GM18951 (cell line): ENCODE measurements around the gene IGFBPL1.
"Not testable (repeated sequence)": the region's sequence is repeated elsewhere in the genome, so short reads cannot be mapped to it uniquely, and the experiment has no call there.

ENCODE experiments used
- POLR2A ChIP-seq: IDR thresholded peaks from 4 replicates; pipeline ENCODE4 v1.6.1; 2011; ENCODE audit warnings: mild to moderate bottlenecking; ENCODE audit not compliant: insufficient read length, insufficient read depth; ENCODE audit errors: extremely low read depth
- in situ Hi-C: fragments of 300-500 bp; cut with MboI; formaldehyde crosslinking; loops from one replicate; pipeline ENCODE4 v1.12.0; 2022; ENCODE audit warnings: low sequenced_read_pairs, mixed read lengths, inconsistent platforms; ENCODE audit not compliant: unreplicated experiment

Gene IGFBPL1

GRCh38 chr9:38387751-38388150 lies 36.5 kb downstream of the IGFBPL1 start:
- in situ Hi-C loops = no loop called here
- no peak for TF ChIP-seq POLR2A

DNA sequence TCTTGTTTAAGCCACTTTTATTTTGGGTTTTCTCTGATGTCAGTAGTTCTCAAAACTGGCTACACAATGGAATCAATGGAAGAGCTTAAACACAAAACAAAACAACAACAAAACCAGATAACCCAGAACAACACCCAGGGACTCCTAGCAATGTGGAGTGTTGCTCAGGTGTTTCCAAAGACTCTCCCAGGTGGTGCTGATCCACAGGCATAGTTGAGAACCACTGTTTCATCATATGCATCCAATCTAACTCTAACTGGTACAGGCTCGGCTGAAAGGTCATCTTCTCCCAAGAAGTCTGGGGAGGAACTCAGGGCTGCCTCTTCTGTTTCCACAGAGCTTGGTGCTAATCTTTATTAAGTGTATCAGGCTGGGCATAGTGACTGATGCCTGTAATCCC lies 37.2 kb downstream of the IGFBPL1 start:
- in situ Hi-C loops = no loop called here
- no peak for TF ChIP-seq POLR2A

- TF ChIP-seq POLR2A = no peak
Measured at GRCh38 chr9:38386319-38386895, 37.8 kb downstream of the IGFBPL1 start.

GRCh38 chr9:38385896-38386295 lies 38.4 kb downstream of the IGFBPL1 start:
- no peak for TF ChIP-seq POLR2A
- in situ Hi-C loops = no loop called here

More at GRCh38 chr9:38386319-38386895, 37.8 kb downstream of the IGFBPL1 start:
- in situ Hi-C loops = no loop called here

- in situ Hi-C loops = no loop called here
- TF ChIP-seq POLR2A = no peak
Measured at GRCh38 chr9:38384990-38385848, 39.0 kb downstream of the IGFBPL1 start.

- TF ChIP-seq POLR2A = no peak
- in situ Hi-C loops = no loop called here
Measured at GRCh38 chr9:38382141-38382540, 42.1 kb downstream of the IGFBPL1 start.

- in situ Hi-C loops = no loop called here
- no peak for TF ChIP-seq POLR2A
Measured at GRCh38 chr9:38380872-38381534, 43.3 kb downstream of the IGFBPL1 start.

DNA sequence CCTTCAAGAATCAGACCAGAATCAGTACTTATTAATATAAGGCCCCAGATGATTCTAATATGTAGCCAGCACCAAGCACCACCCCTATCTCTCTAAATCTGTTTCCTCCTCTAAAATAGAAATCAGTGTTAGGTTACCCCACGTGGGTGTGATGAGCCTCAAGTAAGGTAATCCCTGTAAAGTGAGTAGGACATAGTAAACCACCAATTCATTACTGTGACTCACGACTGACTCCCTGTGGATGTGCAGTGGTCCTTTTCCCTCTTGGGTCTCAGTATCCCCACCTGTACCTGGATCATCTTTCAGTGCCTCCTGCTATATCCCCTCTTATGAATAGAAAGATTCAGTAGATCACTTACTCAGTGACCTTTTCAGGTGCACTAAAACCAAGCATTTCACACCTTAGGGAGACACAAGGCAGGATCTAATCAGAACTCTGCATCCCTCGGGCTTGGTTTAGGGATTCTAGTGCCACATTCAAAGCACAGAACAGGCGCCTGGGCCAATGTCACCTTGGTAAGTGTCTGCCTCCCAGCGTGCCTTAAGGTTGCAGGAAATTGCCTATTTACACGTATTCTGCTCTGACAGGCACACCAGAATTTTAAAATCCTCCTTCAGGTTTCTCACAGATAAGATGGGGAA lies 43.9 kb downstream of the IGFBPL1 start:
- in situ Hi-C loops = no loop called here
- no peak for TF ChIP-seq POLR2A

- in situ Hi-C loops = not testable (repeated sequence)
Measured at GRCh38 chr9:38377336-38378083, 46.7 kb downstream of the IGFBPL1 start.

- no peak for TF ChIP-seq POLR2A
- in situ Hi-C loops = no loop called here
Measured at GRCh38 chr9:38376021-38376670, 48.1 kb downstream of the IGFBPL1 start.

- in situ Hi-C loops = no loop called here
- no peak for TF ChIP-seq POLR2A
Measured at GRCh38 chr9:38375572-38375963, 48.7 kb downstream of the IGFBPL1 start.

DNA sequence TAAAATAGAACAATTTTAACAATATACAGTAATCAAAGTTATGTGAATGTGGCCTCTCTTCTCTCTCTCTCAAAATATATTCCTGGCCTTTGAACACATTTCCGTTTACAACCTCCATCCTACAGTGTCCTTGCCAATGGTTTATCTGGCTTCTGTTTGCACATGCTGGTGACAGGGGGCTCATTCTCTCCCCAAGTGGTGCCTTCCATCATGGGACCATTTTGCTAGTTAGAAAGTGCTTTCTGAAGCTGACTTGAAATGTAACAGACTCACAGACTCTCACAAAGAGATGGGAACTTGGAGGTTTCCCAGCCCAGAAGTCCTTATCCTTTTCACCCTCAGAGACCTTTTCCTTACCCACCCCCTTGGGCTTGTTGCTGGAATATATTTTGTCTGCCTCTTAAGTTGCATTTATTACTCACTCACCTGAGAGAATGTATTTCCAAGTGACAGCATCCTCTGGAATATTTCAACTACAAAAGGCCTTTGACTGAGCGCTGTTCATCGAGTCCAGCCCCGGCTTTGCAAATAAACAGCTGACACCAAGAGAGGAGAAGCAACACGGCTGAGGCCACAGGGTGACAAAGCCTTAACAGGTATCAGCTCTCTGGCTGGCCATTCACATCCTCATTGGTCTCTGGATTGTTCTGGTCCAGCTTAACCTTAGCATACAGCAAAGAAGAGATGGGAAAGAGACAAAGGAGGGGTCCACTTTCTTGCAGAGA lies 49.2 kb downstream of the IGFBPL1 start:
- TF ChIP-seq POLR2A = no peak
- in situ Hi-C loops = loop anchor here (25.0 kb wide), 1 partner anchor 288 kb away; no protein-coding TSS in a partner anchor
